Measurements from ENCODE around the gene PVR.

- TF ChIP-seq CTCF (IDR thresholded peaks at IDR 0.05; ENCODE audit: poor library complexity, severe bottlenecking) (no peak), SMC3 (conservative IDR thresholded peaks at IDR 0.05; ENCODE audit: poor library complexity) (no peak), RAD21 (conservative IDR thresholded peaks at IDR 0.05) (no peak), EZH2 (IDR thresholded peaks at IDR 0.05; ENCODE audit: borderline replicate concordance, insufficient read depth, low read length, poor library complexity, severe bottlenecking) (no peak), POLR2AphosphoS5 (IDR thresholded peaks at IDR 0.05) (no peak), REST (IDR thresholded peaks at IDR 0.05; ENCODE audit: borderline replicate concordance) (no peak), TAF1 (IDR thresholded peaks at IDR 0.05; ENCODE audit: low read depth) (no peak), EP300 (conservative IDR thresholded peaks at IDR 0.05; ENCODE audit: poor library complexity, severe bottlenecking) (no peak)
Measured at GRCh38 chr19:44690131-44690440, 46.4 kb downstream of the PVR start.

Data from neural cell (in vitro differentiated cells).